GM10266 (cell line): ENCODE results near the gene NOBOX.

Experiments used
- DNase-seq: peaks from one replicate; pipeline ENCODE4 v3.0.0; 2012; ENCODE audit errors: extremely low spot score
- TF ChIP-seq, protein P1 (sequence below): IDR thresholded peaks from 2 replicates; pipeline ENCODE4 v1.5.1; 2012; ENCODE audit warnings: mild to moderate bottlenecking, low read depth; ENCODE audit not compliant: control insufficient read depth, insufficient read depth; ENCODE audit errors: missing control alignments

Gene NOBOX

DNA sequence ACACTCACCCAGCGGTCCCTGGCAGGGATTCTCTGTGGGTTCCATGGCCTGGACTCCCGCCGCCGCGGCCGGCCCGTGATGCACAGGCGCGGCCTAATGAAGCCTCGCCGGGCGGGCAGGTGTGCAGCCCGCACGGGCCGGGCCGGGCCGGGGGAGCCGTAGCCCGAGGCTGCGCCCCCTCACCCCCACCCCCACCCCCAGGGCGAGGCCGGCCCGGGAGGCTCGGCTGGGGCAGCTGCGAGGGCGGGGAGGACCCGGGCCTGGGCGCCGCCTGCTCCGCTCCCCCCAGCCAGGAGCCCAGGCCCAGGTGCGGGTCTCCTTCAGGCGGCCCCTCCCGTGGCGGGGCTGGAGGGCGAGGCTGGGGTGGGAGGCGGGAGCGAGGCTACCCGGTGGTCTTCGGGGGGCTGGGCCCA lies at the start of gene NOBOX:
NOBOX (minus strand) TSS at position 45 of the 413 bp plus-strand sequence.
- DNase-seq: no peak
- TF ChIP-seq, protein P1, sequence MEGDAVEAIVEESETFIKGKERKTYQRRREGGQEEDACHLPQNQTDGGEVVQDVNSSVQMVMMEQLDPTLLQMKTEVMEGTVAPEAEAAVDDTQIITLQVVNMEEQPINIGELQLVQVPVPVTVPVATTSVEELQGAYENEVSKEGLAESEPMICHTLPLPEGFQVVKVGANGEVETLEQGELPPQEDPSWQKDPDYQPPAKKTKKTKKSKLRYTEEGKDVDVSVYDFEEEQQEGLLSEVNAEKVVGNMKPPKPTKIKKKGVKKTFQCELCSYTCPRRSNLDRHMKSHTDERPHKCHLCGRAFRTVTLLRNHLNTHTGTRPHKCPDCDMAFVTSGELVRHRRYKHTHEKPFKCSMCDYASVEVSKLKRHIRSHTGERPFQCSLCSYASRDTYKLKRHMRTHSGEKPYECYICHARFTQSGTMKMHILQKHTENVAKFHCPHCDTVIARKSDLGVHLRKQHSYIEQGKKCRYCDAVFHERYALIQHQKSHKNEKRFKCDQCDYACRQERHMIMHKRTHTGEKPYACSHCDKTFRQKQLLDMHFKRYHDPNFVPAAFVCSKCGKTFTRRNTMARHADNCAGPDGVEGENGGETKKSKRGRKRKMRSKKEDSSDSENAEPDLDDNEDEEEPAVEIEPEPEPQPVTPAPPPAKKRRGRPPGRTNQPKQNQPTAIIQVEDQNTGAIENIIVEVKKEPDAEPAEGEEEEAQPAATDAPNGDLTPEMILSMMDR: no peak

DNA sequence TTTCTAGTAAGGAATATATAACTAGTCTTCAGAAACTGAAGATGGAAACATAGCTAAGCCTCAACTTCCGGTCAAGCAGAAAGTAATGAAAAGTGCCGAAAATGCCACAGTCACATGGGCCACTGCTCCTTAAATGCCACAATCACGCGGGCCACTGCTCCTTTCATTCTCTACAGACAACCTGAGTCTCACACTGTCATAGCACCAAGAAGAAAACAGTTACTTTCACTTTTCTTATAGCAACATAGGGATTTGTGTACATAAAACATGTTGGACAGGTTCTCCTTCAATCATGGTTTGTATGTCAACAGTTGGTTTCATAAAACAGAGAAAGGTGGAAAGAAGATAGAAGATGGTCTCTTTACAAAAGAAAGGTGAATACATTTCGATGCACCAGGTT lies 48.6 kb upstream of the NOBOX start:
- no peak for DNase-seq
- TF ChIP-seq, protein P1: no peak

DNA sequence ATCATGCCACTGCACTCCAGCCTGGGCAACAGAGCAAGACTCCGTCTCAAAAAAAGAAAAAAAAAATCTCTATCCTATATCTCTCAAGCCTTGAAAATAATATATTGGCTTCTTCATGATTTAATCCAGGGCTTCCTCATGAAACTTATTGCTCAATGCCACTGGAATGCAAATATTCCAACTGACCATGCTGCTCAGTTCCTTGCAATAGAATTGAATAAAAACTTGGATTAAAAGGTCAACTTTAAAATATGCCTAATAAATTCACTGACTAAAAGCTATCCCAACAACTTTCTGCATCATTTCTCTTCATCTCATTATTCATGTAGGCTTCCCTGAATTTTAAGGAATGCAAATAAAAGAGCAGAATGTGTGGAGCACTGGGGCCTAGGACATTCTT lies 42.1 kb upstream of the NOBOX start:
- no peak for DNase-seq
- TF ChIP-seq, protein P1: no peak

DNA sequence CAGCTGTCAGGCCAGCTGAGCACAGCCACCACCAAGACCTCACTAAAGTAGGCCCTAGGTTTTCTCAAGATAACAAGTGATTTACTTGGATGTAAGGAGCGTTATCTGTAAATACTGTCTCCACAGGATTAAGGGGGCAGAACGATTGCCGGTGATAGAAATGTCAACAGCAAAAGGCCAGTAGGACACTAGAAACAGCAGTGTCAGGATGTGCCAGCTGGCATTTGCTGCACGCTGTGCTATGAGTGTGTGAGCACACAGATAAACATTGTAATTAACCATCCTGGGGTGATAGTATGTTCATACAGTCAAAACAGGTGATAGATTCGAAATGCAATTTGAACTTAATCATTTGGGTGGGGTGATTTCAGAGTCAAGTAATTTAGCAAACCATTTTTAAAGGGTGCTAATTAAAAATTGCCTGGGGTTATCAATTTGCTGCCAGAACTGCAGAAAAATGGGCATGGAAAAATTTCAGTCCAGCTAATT lies 36.3 kb upstream of the NOBOX start:
- no peak for DNase-seq
- TF ChIP-seq, protein P1: no peak

DNA sequence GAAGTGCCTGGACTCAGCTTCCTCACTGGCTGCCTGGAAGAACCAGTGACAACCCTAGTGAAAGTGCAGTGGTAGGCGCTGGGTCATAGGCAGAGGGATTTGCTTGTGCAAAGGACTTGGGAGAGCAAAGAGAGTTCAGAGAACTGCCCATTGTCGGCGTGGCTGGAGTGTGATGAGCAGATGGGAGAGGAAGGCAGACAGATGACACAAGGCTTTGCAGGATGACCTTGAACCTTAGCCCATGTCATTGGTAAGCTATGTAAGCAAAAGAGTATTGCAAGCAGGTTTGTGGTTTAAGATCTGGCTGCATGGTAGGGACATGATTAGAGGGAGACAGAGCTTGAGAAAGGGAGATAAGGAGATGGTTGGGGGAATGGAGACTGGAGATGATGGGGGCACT lies 35.3 kb upstream of the NOBOX start:
- DNase-seq: no peak
- TF ChIP-seq, protein P1: no peak

DNA sequence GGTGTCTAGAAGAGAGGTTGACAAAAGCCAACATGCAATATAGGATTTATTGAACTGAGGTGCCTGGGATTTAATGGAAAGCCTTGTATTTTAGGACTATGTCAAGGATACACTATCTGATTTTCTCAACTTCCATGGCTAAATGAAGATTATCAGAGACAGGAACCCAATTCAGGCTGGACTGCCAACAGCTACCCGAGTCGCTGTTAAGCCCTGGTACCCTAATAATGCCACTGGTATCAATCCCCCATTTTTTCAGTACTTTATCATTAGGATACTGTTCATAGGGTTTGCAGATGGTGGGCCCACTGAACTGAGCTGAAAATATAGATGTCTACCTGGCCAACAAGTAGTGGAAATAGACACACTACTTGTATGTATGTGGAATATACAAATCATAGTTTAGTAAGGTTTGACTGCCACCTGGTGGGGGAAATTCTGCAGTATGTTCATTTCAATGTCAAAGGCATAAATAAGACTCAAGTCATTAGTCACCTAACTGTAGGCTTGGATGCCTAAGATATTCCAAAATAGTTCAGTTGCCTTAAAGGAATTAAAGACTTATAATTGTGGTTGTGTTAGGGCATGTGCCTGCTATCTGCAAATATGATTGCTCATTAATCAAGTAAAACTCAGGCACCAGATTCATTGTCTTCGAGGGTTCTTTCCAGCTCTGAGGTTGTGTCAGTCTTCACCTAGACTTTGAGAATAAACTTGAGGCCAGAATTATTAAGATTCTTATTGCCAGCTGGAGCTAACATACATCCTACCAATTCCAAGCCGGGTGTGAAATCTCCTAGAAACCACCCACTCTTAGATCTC lies 34.1 kb upstream of the NOBOX start:
- TF ChIP-seq, protein P1: peak; percentile 60

DNA sequence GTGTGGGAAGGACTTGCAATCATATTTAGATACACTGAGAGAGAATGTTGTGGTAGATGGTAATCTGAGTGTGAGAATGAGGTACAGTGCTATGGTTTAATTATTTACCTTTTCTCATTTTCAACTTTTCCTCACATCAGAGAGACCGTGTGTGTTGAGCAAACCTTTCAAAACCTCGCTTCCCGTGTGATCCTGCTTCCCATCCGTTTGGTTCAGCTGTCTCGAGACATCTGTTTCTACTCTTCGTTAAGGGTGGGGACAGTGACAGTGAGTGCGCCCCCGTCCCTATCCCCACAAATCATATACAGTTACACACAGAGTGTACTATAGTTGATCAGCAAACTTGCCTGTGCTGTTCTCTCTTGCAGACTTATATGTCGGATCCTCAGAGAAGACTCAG lies 33.0 kb upstream of the NOBOX start:
- TF ChIP-seq, protein P1: no peak
- no peak for DNase-seq

More for the DNA sequence above, 34.1 kb upstream of the NOBOX start:
- peak; percentile 42 for DNase-seq
